Stimulated activated CD4-positive, alpha-beta T cell treated with anti-CD3 and anti-CD28 coated beads, Interleukin-12 subunit alpha, Interleukin-12 subunit beta, amount 100 ng/mL, for 4 hours (primary cell): ENCODE data around the gene DNAH17.
"Not testable (repeated sequence)": the region's sequence is repeated elsewhere in the genome, so short reads cannot be mapped to it uniquely, and the experiment has no call there.

Experiments
- DNase-seq: peaks from one replicate; pipeline ENCODE4 v3.0.0-alpha.2; 2020

The DNAH17 gene

DNA sequence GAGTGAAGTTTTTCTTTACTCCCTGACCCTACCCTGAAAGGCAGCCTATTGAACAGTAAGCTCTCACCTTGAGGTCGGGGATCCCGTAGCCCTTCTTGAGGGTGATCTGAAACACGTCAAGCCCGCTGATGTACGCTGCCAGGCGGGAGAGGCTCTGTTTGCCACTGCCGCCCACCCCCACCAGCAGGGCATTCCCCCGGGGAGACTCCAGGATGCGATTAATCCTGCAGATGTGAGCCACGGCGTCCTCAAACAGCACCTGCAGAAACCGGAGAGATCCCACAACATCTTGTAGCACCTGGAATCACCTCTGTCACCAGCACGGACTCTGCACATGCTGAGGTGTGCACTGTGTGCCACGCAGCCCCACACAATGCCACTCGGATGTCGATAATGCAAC is 102.0 kb downstream of the DNAH17 start:
- DNase-seq = no peak

GRCh38 chr17:78474614-78475146 is 102.5 kb downstream of the DNAH17 start:
- DNase-seq = no peak

- DNase-seq = no peak
These were observed 103.1 kb downstream of the DNAH17 start for GRCh38 chr17:78473951-78474613.

DNA sequence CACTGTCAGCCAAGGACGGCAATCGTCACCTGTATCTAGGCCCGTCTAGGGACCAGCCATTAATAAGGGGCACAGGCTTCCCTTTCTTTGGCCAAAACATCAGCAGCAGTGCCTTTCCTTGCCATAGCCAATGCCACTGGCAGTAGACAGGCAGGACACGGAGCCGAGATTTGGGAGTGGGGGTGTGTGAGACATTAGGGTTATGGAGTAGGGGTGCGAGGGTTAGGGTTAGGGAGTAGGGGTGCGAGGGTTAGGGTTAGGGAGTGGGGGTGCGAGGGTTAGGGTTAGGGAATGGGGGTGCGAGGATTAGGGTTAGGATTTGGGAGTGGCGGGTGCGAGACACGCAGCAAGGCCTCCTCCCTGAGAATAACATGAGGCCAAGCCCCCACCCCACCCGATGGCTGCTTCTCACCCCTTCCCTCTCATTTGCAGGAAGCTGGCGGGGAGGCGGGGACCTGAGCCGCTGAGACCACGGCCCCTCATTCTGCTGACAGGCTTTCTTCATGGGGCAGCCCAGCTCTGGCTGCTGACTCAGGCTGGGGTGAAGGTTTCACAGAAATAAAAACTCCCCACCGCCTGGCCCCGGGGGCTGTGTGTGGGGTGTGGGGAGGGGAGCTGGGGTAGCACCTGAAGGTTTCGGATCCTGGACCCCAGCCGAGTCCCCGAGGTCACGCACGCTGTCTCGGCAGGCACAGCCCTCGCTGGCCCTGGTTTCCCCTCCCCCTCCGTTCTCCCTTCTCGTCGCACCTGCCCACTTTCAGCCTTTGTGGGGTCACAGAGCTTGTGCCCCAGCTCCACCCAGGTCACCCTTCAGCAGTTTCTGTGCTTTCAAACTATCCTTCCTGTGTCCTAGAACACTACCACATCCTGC is 104.9 kb downstream of the DNAH17 start:
- DNase-seq = no peak

- no peak for DNase-seq
These were observed 105.6 kb downstream of the DNAH17 start for GRCh38 chr17:78471635-78472034.

- no peak for DNase-seq
These were observed 107.8 kb downstream of the DNAH17 start for GRCh38 chr17:78469443-78469842.

DNA sequence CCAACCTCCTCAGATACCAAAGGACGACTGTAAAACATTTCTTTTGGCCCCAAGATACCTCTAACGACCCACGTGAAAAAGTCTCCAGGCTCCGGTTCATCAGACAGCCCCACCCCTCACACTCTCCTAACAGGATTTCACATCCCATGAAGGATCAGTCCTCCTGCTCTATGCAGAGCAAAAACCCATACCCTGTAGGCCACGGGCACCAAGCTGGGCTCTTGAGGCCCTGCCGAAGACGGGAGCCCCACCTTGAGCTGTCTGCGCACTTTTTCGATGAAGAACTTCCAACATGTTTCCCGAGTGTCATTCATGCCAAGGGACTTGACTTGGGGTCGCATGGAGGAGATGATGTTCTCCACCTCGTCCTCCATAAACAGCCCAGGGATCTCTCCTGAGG is 108.8 kb downstream of the DNAH17 start:
- no peak for DNase-seq

DNA sequence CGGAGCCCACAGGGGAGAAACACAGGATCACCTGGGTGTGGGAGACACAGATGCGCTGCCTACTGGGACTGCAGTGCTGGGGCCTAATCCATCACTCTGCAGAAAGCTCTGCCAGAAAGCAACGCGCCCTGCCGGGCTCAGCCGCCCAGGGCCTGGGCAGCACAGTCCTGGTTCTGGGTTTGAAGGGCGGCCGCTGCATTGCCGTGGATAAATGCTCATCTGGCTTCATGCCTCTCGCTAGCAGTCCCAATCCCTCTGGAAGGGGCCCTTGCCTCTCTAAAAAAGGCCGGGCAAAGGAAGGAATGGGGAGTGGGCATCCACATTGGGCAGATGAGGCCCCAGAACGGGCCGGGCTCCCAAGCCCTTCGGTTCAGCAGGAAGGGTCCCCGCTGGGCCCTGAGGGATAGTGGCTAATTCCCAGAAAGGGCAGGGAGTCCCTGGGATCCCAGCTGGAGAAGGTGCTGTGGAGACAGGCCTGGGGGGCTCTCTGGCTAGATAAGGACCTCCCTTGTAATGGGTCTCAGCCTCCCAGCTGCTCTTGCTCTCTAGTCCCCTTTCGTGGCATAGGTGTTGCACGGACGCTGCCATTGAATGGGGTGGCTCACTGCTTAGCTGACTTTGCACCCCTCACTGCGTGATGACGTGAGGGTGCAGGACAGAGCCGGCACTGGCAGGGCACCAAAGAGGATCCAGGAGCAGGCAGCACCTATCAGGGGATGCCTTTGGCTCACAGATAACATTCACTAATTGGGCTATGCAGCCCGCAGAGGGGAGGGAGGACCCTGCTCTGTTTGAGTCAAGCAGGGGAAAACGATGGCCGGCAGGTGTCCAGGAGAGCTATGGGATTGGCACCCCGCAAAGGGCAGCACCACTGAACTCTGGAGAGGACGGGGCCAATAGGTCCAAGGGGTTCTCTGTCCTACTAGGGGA is 110.1 kb downstream of the DNAH17 start:
- no peak for DNase-seq

DNA sequence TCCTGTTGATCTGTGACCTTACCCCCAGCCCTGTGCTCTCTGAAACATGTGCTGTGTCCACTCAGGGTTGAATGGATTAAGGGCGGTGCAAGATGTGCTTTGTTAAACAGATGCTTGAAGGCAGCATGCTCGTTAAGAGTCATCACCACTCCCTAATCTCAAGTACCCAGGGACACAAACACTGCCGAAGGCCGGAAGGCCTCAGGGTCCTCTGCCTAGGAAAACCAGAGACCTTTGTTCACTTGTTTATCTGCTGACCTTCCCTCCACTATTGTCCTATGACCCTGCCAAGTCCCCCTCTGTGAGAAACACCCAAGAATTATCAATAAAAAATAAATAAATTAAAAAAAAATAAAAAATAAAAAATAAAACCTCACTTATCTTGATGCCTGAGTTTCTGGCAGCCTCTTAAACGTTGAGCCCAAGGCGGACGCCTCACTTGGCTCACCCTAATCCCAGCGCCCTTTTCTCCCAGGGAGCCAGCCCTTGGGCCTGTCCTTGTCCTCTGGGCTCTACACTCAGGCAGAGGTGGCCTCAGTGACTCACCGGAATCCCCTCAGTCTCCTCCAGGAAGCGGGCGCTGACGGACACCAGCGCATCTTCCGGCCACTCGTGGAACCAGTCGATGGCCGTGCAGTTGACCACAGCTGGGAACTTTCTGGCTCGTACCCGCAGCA is 110.9 kb downstream of the DNAH17 start:
- DNase-seq = not testable (repeated sequence)

DNA sequence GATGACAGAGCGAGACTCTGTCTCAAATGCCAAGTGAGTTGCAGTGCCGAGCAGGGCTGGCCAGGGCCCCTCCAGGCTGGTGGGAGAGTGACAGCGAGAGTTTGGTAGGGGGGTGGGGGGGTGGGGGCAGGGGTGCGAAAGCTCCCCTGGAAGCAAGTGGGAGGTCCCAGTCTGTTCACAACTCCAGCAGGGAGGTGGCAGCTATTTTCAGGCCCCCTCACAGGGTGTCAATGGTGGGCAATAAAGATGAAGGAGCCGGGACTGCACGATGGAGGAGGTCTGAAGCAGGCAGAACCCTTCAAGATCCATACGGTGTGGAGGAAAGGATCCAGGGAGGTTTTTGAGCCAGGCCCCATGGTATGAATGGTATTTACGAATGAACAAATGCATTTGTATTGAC is 115.0 kb downstream of the DNAH17 start:
- no peak for DNase-seq

DNA sequence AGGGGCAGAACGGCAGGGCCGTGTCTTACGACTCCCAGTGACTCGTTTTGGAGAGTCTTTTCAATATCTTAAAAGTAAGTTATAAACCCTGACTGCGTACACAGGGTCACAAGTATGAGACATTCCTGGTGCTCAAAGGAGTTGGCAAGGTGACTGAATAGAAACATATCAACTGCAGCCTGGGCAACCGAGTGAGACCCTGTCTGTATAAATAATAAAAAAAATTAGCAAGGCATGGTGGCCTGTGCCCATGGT is 115.5 kb downstream of the DNAH17 start:
- DNase-seq = no peak

DNA sequence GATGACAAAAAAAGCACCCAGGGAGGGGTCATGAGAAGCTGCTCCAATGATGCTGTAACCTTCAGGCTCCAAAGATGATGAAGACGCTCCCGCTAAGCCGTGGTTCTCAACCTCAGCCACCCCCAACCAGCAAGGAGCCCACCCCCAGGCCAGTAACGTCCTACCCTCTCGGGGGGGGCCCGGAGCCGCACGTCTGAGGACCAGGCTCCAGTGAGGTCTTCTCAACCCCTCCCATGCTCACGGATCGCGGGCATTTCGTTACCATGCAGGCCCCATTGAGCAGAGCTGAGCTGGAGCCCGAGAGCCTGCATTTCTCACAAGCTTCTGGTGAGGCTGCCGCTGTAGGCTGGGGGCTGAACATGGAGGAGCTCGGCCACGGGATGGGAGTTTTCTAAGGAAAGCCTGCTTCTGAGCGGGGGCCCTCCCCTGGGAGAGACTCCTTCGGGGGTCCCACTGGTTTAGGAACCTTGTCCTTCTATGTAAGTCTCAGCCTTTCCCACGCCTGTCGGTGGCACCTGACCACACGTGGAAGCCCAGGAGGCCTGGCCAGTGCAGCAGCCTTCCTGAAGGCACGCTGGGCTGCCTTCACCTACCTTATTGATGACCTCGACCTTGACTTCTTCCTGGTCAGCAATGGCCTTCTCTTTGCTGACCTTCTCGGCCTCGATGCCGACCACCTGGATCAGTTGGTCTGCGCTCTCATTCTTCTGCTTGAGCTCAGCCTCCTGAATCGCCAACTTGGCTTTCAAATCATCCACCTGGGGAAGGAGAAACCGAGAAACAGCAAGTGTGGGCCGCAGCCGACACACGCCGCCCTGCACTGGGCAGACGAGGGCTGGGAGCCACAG is 116.0 kb downstream of the DNAH17 start:
- DNase-seq = no peak

- DNase-seq = no peak
These were observed 117.0 kb downstream of the DNAH17 start for GRCh38 chr17:78460176-78460675.

DNA sequence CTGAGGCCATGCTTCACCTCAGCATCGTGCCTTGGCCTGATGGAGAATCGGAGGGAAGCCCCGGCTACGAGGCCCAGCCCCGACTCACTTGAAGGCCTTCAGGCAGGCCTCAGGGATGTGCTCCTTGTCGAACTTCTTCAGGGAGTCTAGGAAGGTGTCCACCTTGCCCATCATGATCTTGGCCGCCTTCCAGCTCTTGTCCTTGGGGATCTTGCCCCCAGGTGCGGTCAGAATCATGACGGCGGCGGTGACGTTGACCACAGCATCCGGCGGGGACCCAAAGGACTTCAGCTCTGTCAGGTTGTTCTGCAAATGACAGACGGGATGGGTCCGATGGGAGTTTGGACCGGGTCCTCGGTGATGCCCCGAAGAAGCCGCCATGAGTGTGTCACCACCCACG is 117.5 kb downstream of the DNAH17 start:
- DNase-seq = no peak

DNA sequence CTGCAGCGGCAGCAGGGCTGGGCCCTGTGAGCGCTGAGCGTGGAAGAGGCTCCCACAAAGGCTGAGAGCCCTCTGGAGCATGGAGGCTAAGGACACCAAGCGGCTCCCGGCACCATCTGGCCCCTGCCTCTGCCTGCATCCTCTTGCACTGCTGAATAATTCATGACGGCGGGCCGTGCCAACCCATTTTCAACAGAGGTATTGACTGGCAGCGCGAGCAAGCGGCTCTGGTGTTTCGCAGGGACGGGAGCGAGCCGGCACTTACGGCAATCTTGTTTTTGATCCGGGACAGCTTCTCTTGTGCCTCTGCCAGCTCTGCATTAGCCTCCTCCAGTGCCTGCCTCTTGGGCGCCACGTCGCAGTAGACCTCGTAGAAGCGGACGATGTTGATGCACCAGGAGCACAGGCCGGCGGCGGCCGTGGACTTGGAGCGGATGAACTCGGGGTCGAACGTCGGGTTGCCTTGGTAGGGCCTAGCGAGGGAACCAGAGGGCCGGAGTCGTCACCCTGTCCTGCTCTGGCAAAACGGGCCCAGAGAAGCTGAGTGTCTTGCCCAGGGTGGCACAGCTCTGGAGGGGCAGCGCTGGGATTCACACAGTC is 118.4 kb downstream of the DNAH17 start:
- DNase-seq = no peak

- DNase-seq = no peak
These were observed 119.1 kb downstream of the DNAH17 start for GRCh38 chr17:78458091-78458490.

DNA sequence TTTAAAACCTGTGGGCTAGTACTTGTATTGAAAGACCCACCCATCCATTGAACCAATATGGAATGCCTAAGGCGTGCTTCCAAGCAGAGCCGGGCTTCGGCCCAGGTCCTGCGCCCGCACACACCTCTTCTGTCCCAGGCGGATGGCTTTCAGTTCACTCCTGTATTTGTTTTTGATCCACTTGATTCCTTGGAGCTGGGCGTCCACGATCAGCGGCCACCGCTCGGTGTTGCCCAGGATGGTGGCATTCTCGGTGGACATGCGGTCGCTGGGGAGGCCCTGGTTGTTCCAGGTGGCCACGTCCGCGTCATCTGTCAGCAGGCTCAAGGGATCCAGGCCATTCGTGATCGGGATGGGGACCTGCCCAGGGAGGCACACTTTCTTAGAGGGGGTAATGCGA is 122.8 kb downstream of the DNAH17 start:
- no peak for DNase-seq

- no peak for DNase-seq
These were observed 125.4 kb downstream of the DNAH17 start for GRCh38 chr17:78451753-78452152.

GRCh38 chr17:78450696-78451345 is 126.4 kb downstream of the DNAH17 start:
- DNase-seq = no peak

DNA sequence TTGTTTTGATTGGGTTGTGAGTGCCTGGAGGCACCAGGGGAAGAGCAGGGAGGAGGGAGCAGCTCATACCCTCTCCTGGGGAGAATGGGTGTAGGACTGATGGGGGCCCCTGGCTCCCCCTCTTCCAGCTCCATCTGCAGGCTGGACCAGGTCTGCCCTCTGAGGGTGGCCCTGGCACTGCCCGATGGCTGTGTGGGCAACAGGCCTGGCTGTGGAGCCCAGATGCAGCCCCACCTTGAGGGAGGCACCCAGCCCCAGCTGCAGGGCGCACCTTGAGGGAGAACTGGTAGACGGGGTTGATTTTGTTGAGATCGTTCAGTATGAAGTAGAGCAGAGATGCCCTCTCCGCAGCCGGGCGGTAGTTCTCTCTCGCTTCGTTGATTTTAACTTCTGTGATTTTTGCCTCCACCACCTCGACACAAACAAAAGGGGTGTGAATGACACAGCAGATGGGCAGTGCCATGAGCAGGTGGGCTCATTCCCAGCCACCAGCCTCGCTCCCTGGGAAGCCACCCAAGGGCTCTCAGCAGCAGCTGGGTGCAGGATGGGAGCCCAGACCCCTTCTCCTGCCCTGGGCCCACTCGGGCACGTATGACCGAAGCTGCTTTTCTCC is 127.1 kb downstream of the DNAH17 start:
- DNase-seq = no peak
